ENCODE measurements around the gene TBX20.
"Not testable (repeated sequence)": the region's sequence is repeated elsewhere in the genome, so short reads cannot be mapped to it uniquely, and the experiment has no call there.

Gene TBX20

GRCh38 chr7:35255443-35256255 lies 1.7 kb upstream of the TBX20 start:
- DNase-seq = no peak

GRCh38 chr7:35254496-35255442 lies 869 bp upstream of the TBX20 start:
- no peak for DNase-seq

GRCh38 chr7:35253460-35253709 lies 515 bp downstream of the TBX20 start:
- no peak for DNase-seq

- DNase-seq = no peak
Observed at GRCh38 chr7:35252612-35253459, 1.1 kb downstream of the TBX20 start.

- DNase-seq = no peak
Observed at GRCh38 chr7:35251606-35252310, 2.1 kb downstream of the TBX20 start.

- DNase-seq = no peak
Observed at GRCh38 chr7:35250941-35251340, 3.0 kb downstream of the TBX20 start.

- DNase-seq = no peak
Observed at GRCh38 chr7:35250452-35250851, 3.4 kb downstream of the TBX20 start.

GRCh38 chr7:35249537-35249907 lies 4.4 kb downstream of the TBX20 start:
- DNase-seq = no peak

GRCh38 chr7:35248576-35249536 lies 5.0 kb downstream of the TBX20 start:
- no peak for DNase-seq

GRCh38 chr7:35246819-35247218 lies 7.1 kb downstream of the TBX20 start:
- DNase-seq = no peak

- no peak for DNase-seq
Observed at GRCh38 chr7:35241884-35242283, 12.0 kb downstream of the TBX20 start.

GRCh38 chr7:35241436-35241835 lies 12.5 kb downstream of the TBX20 start:
- DNase-seq = no peak

GRCh38 chr7:35241008-35241407 lies 12.9 kb downstream of the TBX20 start:
- DNase-seq = not testable (repeated sequence)

- DNase-seq = not testable (repeated sequence)
Observed at GRCh38 chr7:35238456-35238855, 15.4 kb downstream of the TBX20 start.

GRCh38 chr7:35232994-35233393 lies 20.9 kb downstream of the TBX20 start:
- no peak for DNase-seq

GRCh38 chr7:35231221-35231620 lies 22.7 kb downstream of the TBX20 start:
- not testable (repeated sequence) for DNase-seq

- not testable (repeated sequence) for DNase-seq
Observed at GRCh38 chr7:35229116-35229780, 24.7 kb downstream of the TBX20 start.

GRCh38 chr7:35228496-35229051 lies 25.3 kb downstream of the TBX20 start:
- not testable (repeated sequence) for DNase-seq

- DNase-seq = not testable (repeated sequence)
Observed at GRCh38 chr7:35227438-35227837, 26.5 kb downstream of the TBX20 start.

GRCh38 chr7:35222445-35222844 lies 31.5 kb downstream of the TBX20 start:
- DNase-seq = not testable (repeated sequence)
